ENCODE results near the gene IRAK1.

DNA sequence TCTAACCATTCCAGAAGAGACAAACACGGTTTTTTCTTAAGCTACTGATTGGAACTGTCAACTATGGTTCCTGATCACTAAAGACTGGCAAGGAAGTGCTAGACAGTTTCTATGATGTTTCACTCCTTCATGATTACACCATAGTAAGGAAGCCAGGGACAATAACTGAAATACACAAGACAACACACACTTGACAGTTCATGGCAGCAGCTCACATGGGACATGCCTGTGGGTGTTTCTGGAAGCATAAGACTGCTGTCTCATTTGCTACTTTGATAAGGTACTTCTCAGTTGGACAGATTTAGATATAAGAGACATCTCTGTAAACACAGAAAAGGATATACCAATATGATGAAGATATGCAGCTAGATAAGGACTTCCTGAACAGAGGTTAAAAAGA lies 8.3 kb upstream of the IRAK1 start:
- TF ChIP-seq CTCF (IDR thresholded peaks at IDR 0.05) (no peak), ZFX (IDR thresholded peaks at IDR 0.05; ENCODE audit: borderline replicate concordance) (no peak)

All from 22Rv1 (cell line).